Measurements from ENCODE around the gene ASCC1.

- TF ChIP-seq EZH2 (IDR thresholded peaks at IDR 0.05; ENCODE audit: insufficient read depth, poor library complexity, severe bottlenecking) (no peak), EZH2phosphoT487 (IDR thresholded peaks at IDR 0.05; ENCODE audit: insufficient read depth, low read depth) (no peak)
Measured at GRCh38 chr10:72186258-72186981, 29.7 kb downstream of the ASCC1 start.

All from GM23248 (cell line).